Upper lobe of left lung (tissue), 4 donors: ENCODE data around the gene RASAL2.

Experiments
- EP300 ChIP-seq, 4 donors: sonication (generic); formaldehyde crosslinking; IDR thresholded peaks; one replicate each; pipeline ENCODE4 v1.5.1; 2017; ENCODE audit warnings: antibody characterized with exemption in 4 of 4, control low read depth in 2 of 4
- POLR2A ChIP-seq, 4 donors: fragments of 450-650 bp; IDR thresholded peaks; one replicate each; pipeline ENCODE4 v1.5.1; 2016 to 2017; ENCODE audit warnings: antibody characterized with exemption in 4 of 4, mild to moderate bottlenecking in 2 of 4
- POLR2AphosphoS5 ChIP-seq, 2 donors: sonication (generic); formaldehyde crosslinking; IDR thresholded peaks; one replicate each; pipeline ENCODE4 v1.5.1; 2017; ENCODE audit warnings: antibody characterized with exemption in 2 of 2

DNA sequence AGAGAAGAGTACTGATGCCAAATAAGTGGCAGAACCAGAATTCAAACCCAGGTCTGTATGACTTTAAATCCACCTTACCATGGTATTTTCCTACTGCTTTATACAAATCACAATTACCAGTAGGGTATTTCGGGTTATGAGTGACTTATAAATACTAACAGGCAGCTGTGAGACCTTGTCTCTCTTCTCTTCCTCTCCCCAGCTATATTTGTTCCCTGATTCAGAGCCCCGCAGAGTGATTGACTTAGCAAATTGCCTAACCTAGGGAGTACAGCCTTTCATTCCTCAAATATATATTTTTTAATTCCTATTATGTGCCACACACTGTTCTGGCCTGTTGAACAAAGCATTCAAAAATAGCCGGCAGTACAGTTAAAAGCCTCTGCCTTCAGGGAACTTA, 234.8 kb downstream of the RASAL2 start:
- no peak for TF ChIP-seq POLR2A (IDR thresholded peaks at IDR 0.05)
- no peak for TF ChIP-seq POLR2AphosphoS5 (IDR thresholded peaks at IDR 0.05)
- TF ChIP-seq EP300 (IDR thresholded peaks at IDR 0.05): no peak
